ENCODE measurements around the gene MYL7. TPM values are rescaled to one million over a fixed set of nuclear protein-coding genes. Genes with fewer than 3 reads are reported as not detected.

Gene MYL7
- total RNA-seq, 1 experiment from 2014 or later: not detected

- no peak for TF ChIP-seq EZH2phosphoT487 (IDR thresholded peaks at IDR 0.05; ENCODE audit: borderline replicate concordance)
- H3K4me1 ChIP-seq (ENCODE audit: control insufficient read depth in 1 of 2, insufficient read depth in 2 of 2, low read length in 2 of 2): peaks cover 10 to 11% of the 10 kb centered on the region in 2 experiments
- ChIA-PET CTCF (no interaction called here), POLR2A (no interaction called here), RAD21 (ENCODE audit: low non-redundant PET in 1 of 2, low total read pairs in 2 of 2, uncharacterized antibody in 2 of 2, unreplicated experiment in 2 of 2) (no interaction called here)
- no TSS peak for BruUV-seq (replicated peaks)
- H2AFZ ChIP-seq (ENCODE audit: low read depth, low read length, poor library complexity, severe bottlenecking): no peak overlapping the region
- intact Hi-C loops (cut with micrococcal nuclease): no loop called here
- no peak overlapping the region for H3K4me3 ChIP-seq (replicated peaks in 1 of 2; ENCODE audit: low read depth in 1 of 2, low read length in 2 of 2)
- no peak overlapping the region for H3K27ac ChIP-seq (ENCODE audit: low read depth, low read length)
- no peaks in the 10 kb centered on the region for H3K79me2 ChIP-seq (ENCODE audit: insufficient read depth, low read length)
- no peak for ATAC-seq
- no peak overlapping the region for H3K4me2 ChIP-seq (ENCODE audit: low read length)
- no peaks in the 10 kb centered on the region for H3K9me2 ChIP-seq (ENCODE audit: insufficient read depth)
- no peaks in the 10 kb centered on the region for H4K20me1 ChIP-seq (ENCODE audit: insufficient read depth)
- H3K36me3 ChIP-seq (ENCODE audit: control insufficient read depth in 1 of 2, insufficient read depth in 2 of 2, low read length in 2 of 2): no peaks in the 10 kb centered on the region
- no peak for DNase-seq (ENCODE audit: low read depth, low spot score)
- 0 out of 2 replicates have a peak, but pooled peaks cover 5% of the 10 kb centered on the region for H3K27me3 ChIP-seq (ENCODE audit: insufficient read depth, low read length)
- no peaks in the 10 kb centered on the region for H3K9me3 ChIP-seq (ENCODE audit: control insufficient read depth in 1 of 2, insufficient read depth in 1 of 2, low read depth in 1 of 2, low read length in 2 of 2)
- no peak overlapping the region for H3K9ac ChIP-seq (ENCODE audit: low read length)
Measured at GRCh38 chr7:44173911-44174693, 33.0 kb upstream of the MYL7 start.

- H3K9ac ChIP-seq (ENCODE audit: low read length): no peak overlapping the region
- no peaks in the 10 kb centered on the region for H4K20me1 ChIP-seq (ENCODE audit: insufficient read depth)
- no TSS peak for BruUV-seq (replicated peaks)
- peaks cover 8% of the 10 kb centered on the region in 2 experiments for H3K4me1 ChIP-seq (ENCODE audit: control insufficient read depth in 1 of 2, insufficient read depth in 2 of 2, low read length in 2 of 2)
- POLR2A ChIA-PET: no interaction called here
- no peak overlapping the region for H3K4me3 ChIP-seq (replicated peaks in 1 of 2; ENCODE audit: low read depth in 1 of 2, low read length in 2 of 2)
- H3K9me3 ChIP-seq (ENCODE audit: control insufficient read depth in 1 of 2, insufficient read depth in 1 of 2, low read depth in 1 of 2, low read length in 2 of 2): no peaks in the 10 kb centered on the region
- RAD21 ChIA-PET (ENCODE audit: low non-redundant PET in 1 of 2, low total read pairs in 2 of 2, uncharacterized antibody in 2 of 2, unreplicated experiment in 2 of 2): no interaction called here
- intact Hi-C loops (cut with micrococcal nuclease): no loop called here
- no peaks in the 10 kb centered on the region for H3K9me2 ChIP-seq (ENCODE audit: insufficient read depth)
- H3K36me3 ChIP-seq (ENCODE audit: control insufficient read depth in 1 of 2, insufficient read depth in 2 of 2, low read length in 2 of 2): no peaks in the 10 kb centered on the region
- no peak overlapping the region for H3K27ac ChIP-seq (ENCODE audit: low read depth, low read length)
- H3K4me2 ChIP-seq (ENCODE audit: low read length): no peak overlapping the region
- no peaks in the 10 kb centered on the region for H3K79me2 ChIP-seq (ENCODE audit: insufficient read depth, low read length)
- H2AFZ ChIP-seq (ENCODE audit: low read depth, low read length, poor library complexity, severe bottlenecking): no peak overlapping the region
- no peak for DNase-seq (ENCODE audit: low read depth, low spot score)
- no peak for ATAC-seq
- CTCF ChIA-PET: no interaction called here
- H3K27me3 ChIP-seq (ENCODE audit: insufficient read depth, low read length): 0 out of 2 replicates have a peak, but pooled peaks cover 5% of the 10 kb centered on the region
- TF ChIP-seq POLR2A (IDR thresholded peaks at IDR 0.05; ENCODE audit: borderline replicate concordance, extremely low read depth, insufficient read depth, insufficient read length) (no peak), SRF (IDR thresholded peaks at IDR 0.05; ENCODE audit: low read depth) (no peak), CEBPB (IDR thresholded peaks at IDR 0.05; ENCODE audit: low read depth) (no peak), SIN3A (IDR thresholded peaks at IDR 0.05; ENCODE audit: low read depth) (no peak), ELF1 (IDR thresholded peaks at IDR 0.05; ENCODE audit: borderline replicate concordance, low read depth) (no peak), FOSL1 (IDR thresholded peaks at IDR 0.05; ENCODE audit: low read depth) (no peak), EZH2 (IDR thresholded peaks at IDR 0.05) (no peak), YY1 (IDR thresholded peaks at IDR 0.05; ENCODE audit: extremely low read depth, insufficient replicate concordance, low read depth, low read length) (no peak), TCF7L2 (IDR thresholded peaks at IDR 0.05; ENCODE audit: borderline replicate concordance, extremely low read depth, insufficient read depth, insufficient read length) (no peak)
- TF ChIP-seq, protein P1, sequence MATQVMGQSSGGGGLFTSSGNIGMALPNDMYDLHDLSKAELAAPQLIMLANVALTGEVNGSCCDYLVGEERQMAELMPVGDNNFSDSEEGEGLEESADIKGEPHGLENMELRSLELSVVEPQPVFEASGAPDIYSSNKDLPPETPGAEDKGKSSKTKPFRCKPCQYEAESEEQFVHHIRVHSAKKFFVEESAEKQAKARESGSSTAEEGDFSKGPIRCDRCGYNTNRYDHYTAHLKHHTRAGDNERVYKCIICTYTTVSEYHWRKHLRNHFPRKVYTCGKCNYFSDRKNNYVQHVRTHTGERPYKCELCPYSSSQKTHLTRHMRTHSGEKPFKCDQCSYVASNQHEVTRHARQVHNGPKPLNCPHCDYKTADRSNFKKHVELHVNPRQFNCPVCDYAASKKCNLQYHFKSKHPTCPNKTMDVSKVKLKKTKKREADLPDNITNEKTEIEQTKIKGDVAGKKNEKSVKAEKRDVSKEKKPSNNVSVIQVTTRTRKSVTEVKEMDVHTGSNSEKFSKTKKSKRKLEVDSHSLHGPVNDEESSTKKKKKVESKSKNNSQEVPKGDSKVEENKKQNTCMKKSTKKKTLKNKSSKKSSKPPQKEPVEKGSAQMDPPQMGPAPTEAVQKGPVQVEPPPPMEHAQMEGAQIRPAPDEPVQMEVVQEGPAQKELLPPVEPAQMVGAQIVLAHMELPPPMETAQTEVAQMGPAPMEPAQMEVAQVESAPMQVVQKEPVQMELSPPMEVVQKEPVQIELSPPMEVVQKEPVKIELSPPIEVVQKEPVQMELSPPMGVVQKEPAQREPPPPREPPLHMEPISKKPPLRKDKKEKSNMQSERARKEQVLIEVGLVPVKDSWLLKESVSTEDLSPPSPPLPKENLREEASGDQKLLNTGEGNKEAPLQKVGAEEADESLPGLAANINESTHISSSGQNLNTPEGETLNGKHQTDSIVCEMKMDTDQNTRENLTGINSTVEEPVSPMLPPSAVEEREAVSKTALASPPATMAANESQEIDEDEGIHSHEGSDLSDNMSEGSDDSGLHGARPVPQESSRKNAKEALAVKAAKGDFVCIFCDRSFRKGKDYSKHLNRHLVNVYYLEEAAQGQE (IDR thresholded peaks at IDR 0.05; ENCODE audit: low read depth): no peak
- TF ChIP-seq, protein P2, sequence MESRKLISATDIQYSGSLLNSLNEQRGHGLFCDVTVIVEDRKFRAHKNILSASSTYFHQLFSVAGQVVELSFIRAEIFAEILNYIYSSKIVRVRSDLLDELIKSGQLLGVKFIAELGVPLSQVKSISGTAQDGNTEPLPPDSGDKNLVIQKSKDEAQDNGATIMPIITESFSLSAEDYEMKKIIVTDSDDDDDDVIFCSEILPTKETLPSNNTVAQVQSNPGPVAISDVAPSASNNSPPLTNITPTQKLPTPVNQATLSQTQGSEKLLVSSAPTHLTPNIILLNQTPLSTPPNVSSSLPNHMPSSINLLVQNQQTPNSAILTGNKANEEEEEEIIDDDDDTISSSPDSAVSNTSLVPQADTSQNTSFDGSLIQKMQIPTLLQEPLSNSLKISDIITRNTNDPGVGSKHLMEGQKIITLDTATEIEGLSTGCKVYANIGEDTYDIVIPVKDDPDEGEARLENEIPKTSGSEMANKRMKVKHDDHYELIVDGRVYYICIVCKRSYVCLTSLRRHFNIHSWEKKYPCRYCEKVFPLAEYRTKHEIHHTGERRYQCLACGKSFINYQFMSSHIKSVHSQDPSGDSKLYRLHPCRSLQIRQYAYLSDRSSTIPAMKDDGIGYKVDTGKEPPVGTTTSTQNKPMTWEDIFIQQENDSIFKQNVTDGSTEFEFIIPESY (IDR thresholded peaks at IDR 0.05; ENCODE audit: extremely low read depth, insufficient replicate concordance, low read length): no peak
- TF ChIP-seq, protein P3, sequence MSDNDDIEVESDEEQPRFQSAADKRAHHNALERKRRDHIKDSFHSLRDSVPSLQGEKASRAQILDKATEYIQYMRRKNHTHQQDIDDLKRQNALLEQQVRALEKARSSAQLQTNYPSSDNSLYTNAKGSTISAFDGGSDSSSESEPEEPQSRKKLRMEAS (IDR thresholded peaks at IDR 0.05): no peak
Measured at GRCh38 chr7:44172803-44173424, 31.8 kb upstream of the MYL7 start.

Data from HCT116 (cell line).